Epithelial cell of esophagus (primary cell): Measurements from ENCODE around the gene SFXN1.
"Not testable (repeated sequence)": the region's sequence is repeated elsewhere in the genome, so short reads cannot be mapped to it uniquely, and the experiment has no call there.

ENCODE experiments used
- DNase-seq: peaks from one replicate; pipeline ENCODE4 v3.0.0; 2010; ENCODE audit warnings: low read depth
- H3K4me3 ChIP-seq: 2 replicates; pipeline ENCODE4 v1.5.1; 2011; ENCODE audit warnings: mild to moderate bottlenecking, low read length, control low read depth
- TF ChIP-seq, protein P1 (sequence below): IDR thresholded peaks from 2 replicates; pipeline ENCODE4 v1.5.1; 2011; ENCODE audit warnings: low read depth, mild to moderate bottlenecking, low read length, control low read depth, inconsistent platforms; ENCODE audit not compliant: insufficient read depth; ENCODE audit errors: missing control alignments

The SFXN1 gene

DNA sequence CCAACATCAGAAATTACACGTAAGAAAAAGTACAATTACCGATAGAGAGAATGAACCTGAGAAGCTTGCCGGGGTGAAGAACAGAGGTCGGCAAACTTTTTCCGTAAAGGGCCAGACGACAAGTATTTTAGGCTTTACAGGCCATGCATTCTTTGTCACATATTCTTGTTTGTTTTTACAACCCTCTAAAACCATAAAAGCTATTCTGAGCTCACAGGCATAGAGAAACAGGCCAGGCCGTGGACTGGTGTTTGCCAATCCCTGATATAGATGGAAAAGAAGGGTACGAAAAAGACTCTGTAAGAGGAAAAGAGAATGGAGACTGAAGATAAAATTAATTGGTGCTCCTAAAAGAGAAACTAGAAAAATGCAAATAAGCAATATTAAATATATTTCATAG is 15.4 kb downstream of the SFXN1 start:
- no peak overlapping the region for H3K4me3 ChIP-seq
- TF ChIP-seq, protein P1, sequence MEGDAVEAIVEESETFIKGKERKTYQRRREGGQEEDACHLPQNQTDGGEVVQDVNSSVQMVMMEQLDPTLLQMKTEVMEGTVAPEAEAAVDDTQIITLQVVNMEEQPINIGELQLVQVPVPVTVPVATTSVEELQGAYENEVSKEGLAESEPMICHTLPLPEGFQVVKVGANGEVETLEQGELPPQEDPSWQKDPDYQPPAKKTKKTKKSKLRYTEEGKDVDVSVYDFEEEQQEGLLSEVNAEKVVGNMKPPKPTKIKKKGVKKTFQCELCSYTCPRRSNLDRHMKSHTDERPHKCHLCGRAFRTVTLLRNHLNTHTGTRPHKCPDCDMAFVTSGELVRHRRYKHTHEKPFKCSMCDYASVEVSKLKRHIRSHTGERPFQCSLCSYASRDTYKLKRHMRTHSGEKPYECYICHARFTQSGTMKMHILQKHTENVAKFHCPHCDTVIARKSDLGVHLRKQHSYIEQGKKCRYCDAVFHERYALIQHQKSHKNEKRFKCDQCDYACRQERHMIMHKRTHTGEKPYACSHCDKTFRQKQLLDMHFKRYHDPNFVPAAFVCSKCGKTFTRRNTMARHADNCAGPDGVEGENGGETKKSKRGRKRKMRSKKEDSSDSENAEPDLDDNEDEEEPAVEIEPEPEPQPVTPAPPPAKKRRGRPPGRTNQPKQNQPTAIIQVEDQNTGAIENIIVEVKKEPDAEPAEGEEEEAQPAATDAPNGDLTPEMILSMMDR: no peak
- DNase-seq: no peak

DNA sequence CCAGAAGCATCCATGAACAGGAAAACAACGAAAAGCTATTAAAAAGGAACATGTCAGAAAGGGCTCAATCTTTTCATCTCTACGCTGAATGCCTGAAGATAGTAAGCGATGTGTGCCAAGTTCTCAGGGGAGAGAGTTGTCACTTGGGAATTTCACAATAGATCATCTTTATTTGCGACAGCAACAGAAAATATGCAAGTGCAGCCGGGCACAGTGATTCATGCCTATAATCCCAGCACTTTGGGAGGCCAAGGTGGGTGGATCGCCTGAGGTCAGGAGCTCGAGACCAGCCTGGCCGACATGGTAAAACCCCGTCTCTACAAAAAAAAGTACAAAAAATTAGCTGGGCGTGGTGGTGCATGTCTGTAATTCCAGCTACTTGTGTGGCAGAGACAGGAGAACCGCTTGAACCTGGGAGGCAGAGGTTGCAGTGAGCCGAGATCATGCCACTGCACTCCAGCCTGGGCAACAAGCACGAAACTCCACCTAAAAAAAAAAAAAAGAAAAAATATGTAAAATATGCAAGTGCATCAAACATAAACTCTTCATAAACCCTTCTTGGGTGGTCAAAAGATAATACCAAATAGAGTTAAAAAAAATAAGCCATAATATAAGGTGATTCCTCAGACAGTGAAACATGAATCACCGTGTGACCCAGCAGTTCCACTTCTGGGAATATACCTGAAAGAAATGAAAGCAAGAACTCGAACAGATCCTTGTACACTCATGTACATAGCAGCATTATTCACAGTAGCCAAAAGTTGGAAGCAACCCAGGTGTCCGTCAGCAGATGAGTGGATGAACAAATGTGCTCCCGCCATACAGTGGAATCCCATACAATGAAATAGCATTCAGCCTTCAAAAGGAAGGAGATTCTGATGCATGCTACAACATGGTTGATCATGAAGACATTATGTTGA is 16.2 kb downstream of the SFXN1 start:
- DNase-seq: peak; percentile 94
- H3K4me3 ChIP-seq: no peak overlapping the region
- TF ChIP-seq, protein P1: no peak

DNA sequence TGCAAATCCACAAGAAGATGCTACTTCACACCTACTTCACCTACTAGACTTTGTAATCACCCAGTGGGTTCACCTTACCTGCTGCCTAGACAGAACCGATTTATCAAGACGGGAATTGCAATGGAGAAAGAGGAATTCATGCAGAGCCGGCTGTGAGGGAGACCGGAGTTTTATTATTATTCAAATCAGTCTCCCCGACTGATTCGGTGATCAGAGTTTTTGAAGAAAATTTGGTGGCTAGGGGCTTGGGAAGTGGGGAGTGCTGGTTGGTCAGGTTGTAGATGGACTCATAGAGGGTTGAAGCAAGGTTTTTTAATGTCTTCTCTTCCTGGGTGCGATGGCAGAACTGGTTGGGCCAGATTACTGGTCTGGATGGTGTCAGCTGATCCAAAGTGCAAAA is 23.4 kb downstream of the SFXN1 start:
- no peak overlapping the region for H3K4me3 ChIP-seq
- TF ChIP-seq, protein P1: no peak
- peak; percentile 27 for DNase-seq

DNA sequence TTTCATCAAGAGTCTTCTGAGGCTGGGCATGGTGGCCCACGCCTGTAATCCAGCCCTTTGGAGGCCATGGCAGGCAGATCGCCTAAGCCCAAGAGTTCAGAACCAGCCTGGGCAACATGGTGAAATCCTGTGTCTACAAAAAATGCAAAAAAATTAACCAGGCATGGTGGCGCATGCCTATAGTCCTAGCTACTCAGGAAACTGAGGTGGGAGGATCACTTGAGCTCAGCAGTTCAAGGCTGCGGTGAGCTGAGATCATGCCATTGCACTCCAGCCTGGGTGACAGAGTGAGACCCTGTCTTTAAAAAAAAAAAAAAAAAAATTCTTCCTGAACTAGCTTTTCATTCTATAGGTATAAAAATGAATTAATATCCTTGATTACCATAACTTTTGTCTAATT is 29.3 kb downstream of the SFXN1 start:
- DNase-seq, H3K4me3 ChIP-seq: not testable (repeated sequence)

GRCh38 chr5:175508896-175509295 is 30.5 kb downstream of the SFXN1 start:
- no peak overlapping the region for H3K4me3 ChIP-seq
- TF ChIP-seq, protein P1: no peak
- peak; percentile 41 for DNase-seq

- no peak overlapping the region for H3K4me3 ChIP-seq
- TF ChIP-seq, protein P1: no peak
- DNase-seq: no peak
Measured at GRCh38 chr5:175513297-175513696, 34.9 kb downstream of the SFXN1 start.

DNA sequence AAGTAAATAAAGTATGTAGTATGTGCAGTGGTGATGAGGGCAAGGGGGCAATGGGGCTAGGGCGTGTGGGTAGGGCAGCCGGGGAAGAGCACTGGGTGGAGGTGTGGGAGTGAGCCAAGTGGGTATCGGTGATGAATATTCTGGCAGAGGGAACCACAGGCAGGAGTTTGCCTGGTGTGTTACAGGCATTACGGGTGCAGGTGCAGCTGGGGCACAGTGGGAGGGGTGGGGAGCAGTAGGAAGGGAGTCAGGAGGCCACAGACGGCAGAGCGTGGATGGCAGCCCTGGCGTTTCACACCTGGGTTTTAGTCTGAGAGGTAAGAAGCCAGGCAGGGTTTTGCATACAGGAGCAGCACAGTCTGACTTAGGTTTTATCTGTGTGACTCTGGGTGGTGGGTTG is 35.4 kb downstream of the SFXN1 start:
- TF ChIP-seq, protein P1: no peak
- DNase-seq: no peak
- no peak overlapping the region for H3K4me3 ChIP-seq
